Left lung (tissue), 10 donors: ENCODE results near the gene JPH4. TPM values are rescaled to one million over a fixed set of nuclear protein-coding genes. Genes with fewer than 3 reads are reported as not detected.
"Not testable (repeated sequence)": the region's sequence is repeated elsewhere in the genome, so short reads cannot be mapped to it uniquely, and the experiment has no call there.

Experiments
- ATAC-seq: fragments of 200-7000 bp; cut with Tn5 transposase; one replicate; pipeline ENCODE4 v1.9.1; 2020; ENCODE audit warnings: moderate library complexity
- DNase-seq, 4 donors: peaks; one replicate each; pipeline ENCODE4 v3.0.0-alpha.2; 2013 to 2020
- H3K27ac ChIP-seq, 2 donors: fragments of 200-600 bp; sonication (generic) in 1 of 2; one replicate each; pipeline versions ENCODE4 v1.5.0 to v1.8.0; 2020 to 2021
- H3K27me3 ChIP-seq, 2 donors: fragments of 200-600 bp; sonication (generic) in 1 of 2; one replicate each; pipeline versions ENCODE4 v1.5.0 to v1.8.0; 2020 to 2021
- H3K36me3 ChIP-seq, 2 donors: fragments of 200-600 bp; sonication (generic) in 1 of 2; one replicate each; pipeline versions ENCODE4 v1.5.0 to v1.8.0; 2020 to 2021
- H3K4me1 ChIP-seq, 2 donors: fragments of 200-600 bp; one replicate each; pipeline ENCODE4 v1.8.0; 2021
- H3K4me3 ChIP-seq, 2 donors: fragments of 200-600 bp; sonication (generic) in 1 of 2; one replicate each; pipeline versions ENCODE4 v1.5.0 to v1.8.0; 2020 to 2021; ENCODE audit warnings: mild to moderate bottlenecking in 1 of 2
- H3K9me3 ChIP-seq, 2 donors: fragments of 200-600 bp; sonication (generic) in 1 of 2; one replicate each; pipeline versions ENCODE4 v1.5.0 to v1.8.0; 2020 to 2021
- intact Hi-C, 2 donors: fragments of 100-400 bp; cut with DNase I; formaldehyde crosslinking; loops; one replicate each; pipeline versions ENCODE4 v1.11.2 to v1.14.2; 2022
- polyA plus RNA-seq, 6 donors: library from polyadenylated mRNA; unstranded; fragments of 120-200 nt; gene quantifications; one replicate each; pipeline ENCODE4 v1.2.1, GENCODE V29; 2013; ENCODE audit not compliant: insufficient read length in 6 of 6
- total RNA-seq, 2 donors: library from RNA; stranded (reverse); fragmentation: NEBNext Ultra II Directional; extraction: Animal tissue kit (Norgen Biotek cat#: 25700); gene quantifications; one replicate each; pipeline ENCODE4 v1.2.1, GENCODE V29; 2021
- TF ChIP-seq, protein P1 (sequence below), 2 donors: fragments of 200-600 bp; sonication (generic) in 1 of 2; IDR thresholded peaks; one replicate each; pipeline versions ENCODE4 v1.5.0 to v1.8.0; 2021; ENCODE audit warnings: antibody characterized with exemption in 2 of 2
- donor health status: DM: no; HTN: yes; CAD: no.
- donor health status: DM: no; HTN: no; CAD: no.

JPH4 gene
- total and polyA plus RNA-seq, 8 donors, result 0.84 to 1.3 (median 1.0) TPM

DNA sequence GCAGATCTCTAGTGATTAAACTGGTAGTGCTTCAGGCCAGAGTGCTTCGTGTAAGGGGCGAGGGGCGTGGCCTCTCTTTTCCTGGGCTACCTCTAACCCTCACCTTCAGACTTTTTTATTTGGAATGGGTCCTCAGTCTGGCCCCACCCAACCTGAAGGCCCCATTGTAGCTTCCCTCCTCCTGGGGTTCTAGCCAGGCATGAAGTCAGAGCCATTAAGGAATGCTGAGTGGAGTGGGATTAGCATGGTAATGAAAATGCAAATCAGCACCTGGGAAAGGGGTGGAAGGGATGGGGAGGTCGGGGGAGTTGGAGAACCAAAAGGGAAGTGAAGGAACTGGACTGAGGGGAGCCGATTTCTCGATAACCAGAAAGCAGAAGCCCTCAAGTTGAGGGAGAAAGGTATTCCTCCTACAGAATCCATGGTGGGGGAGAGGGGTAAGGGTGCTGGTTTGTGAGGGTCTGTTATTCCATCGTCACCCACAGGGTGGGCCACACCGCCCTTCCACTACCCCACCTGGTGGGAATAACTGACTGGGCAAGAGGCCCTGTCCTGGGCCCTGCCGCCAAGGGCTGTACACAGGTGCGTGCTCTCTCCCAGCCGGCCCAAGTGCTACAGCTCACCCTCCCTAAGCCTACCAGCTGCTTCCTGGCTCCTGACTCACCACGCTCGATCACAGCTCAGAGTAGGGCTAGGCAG lies 41.1 kb downstream of the JPH4 start:
- no peak overlapping the region for H3K27ac ChIP-seq
- DNase-seq (peak in 1 of 4 donors; percentile 65), ATAC-seq (no peak)
- no peaks in the 10 kb centered on the region for H3K9me3 ChIP-seq
- H3K27me3 ChIP-seq, result no peaks in the 10 kb centered on the region
- H3K4me3 ChIP-seq, result no peak overlapping the region
- no peaks in the 10 kb centered on the region for H3K4me1 ChIP-seq
- intact Hi-C loops, result loop anchor here in 1 of 2 donors (10.0 kb wide), 1 partner anchor 53 kb away; no protein-coding TSS in a partner anchor
- TF ChIP-seq, protein P1, sequence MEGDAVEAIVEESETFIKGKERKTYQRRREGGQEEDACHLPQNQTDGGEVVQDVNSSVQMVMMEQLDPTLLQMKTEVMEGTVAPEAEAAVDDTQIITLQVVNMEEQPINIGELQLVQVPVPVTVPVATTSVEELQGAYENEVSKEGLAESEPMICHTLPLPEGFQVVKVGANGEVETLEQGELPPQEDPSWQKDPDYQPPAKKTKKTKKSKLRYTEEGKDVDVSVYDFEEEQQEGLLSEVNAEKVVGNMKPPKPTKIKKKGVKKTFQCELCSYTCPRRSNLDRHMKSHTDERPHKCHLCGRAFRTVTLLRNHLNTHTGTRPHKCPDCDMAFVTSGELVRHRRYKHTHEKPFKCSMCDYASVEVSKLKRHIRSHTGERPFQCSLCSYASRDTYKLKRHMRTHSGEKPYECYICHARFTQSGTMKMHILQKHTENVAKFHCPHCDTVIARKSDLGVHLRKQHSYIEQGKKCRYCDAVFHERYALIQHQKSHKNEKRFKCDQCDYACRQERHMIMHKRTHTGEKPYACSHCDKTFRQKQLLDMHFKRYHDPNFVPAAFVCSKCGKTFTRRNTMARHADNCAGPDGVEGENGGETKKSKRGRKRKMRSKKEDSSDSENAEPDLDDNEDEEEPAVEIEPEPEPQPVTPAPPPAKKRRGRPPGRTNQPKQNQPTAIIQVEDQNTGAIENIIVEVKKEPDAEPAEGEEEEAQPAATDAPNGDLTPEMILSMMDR (IDR thresholded peaks at IDR 0.05), result no peak
- H3K36me3 ChIP-seq, result no peaks in the 10 kb centered on the region

DNA sequence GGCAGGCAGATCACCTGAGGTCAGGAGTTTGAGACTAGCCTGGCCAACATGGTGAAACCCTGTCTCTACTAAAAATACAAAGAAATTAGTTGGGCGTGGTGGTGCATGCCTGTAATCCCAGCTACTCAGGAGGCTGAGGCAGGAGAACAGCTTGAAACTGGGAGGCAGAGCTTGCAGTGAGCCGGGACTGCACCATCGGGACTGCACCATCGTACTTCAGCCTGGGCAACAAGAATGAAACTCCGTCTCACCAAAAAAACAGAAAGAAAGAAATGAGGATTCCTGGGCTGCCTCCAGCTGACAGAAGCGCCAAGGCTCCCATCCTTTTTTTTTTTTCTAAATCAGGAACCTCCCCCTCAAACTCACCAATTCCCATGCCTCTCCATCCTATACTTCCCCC lies 41.7 kb downstream of the JPH4 start:
- not testable (repeated sequence) for ATAC-seq, H3K27me3 ChIP-seq, H3K27ac ChIP-seq, H3K36me3 ChIP-seq, H3K9me3 ChIP-seq, DNase-seq, H3K4me3 ChIP-seq, H3K4me1 ChIP-seq
- intact Hi-C loops, result loop anchor here in 1 of 2 donors (10.0 kb wide), 1 partner anchor 52 kb away; no protein-coding TSS in a partner anchor

DNA sequence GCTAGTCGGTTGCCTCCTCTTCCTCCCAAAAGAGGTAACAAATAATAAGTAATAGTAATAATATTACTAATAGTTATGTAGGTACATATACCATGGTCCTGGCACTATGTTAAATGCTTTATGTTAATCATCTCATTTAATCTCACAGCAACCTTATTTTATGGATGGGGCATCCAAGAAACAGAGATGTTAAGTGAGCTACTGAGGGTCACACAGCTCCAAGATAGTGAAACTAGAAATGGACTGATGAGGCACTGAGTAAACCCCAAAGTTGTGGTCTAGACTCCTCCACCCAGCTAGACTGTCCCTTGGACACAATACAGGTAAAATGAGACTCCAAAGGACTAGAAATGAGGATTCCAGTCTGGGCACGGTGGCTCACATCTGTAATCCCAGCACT lies 42.1 kb downstream of the JPH4 start:
- H3K4me1 ChIP-seq, result no peaks in the 10 kb centered on the region
- intact Hi-C loops, result loop anchor here in 1 of 2 donors (10.0 kb wide), 1 partner anchor 52 kb away; no protein-coding TSS in a partner anchor
- ATAC-seq, result no peak
- H3K36me3 ChIP-seq, result no peaks in the 10 kb centered on the region
- no peak for DNase-seq
- TF ChIP-seq, protein P1 (IDR thresholded peaks at IDR 0.05), result no peak
- H3K27me3 ChIP-seq, result no peaks in the 10 kb centered on the region
- H3K9me3 ChIP-seq, result no peaks in the 10 kb centered on the region
- H3K4me3 ChIP-seq, result no peak overlapping the region
- no peak overlapping the region for H3K27ac ChIP-seq

DNA sequence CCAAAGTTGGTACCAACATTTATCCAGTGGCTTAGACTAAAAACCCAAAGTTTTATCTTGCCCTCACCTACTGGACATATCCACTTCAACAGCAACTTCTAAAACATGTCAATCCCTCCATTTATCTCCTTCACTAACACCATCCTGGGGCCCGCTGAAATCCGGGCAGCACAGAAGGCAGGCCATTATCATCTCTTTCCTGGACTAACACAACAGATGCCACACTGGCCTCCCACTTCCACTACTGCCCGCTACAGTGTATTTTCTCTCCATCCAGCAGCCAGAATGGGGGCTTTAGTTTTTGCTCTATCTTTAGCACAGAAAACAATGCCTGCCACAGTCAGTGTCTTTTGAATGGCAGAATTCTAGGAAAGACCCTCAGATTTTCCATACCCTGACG lies 42.6 kb downstream of the JPH4 start:
- DNase-seq (no peak), ATAC-seq (no peak)
- Histone ChIP-seq H3K36me3 (no peaks in the 10 kb centered on the region), H3K4me3 (no peak overlapping the region), H3K27me3 (no peaks in the 10 kb centered on the region), H3K4me1 (no peaks in the 10 kb centered on the region), H3K9me3 (no peaks in the 10 kb centered on the region), H3K27ac (no peak overlapping the region)
- TF ChIP-seq, protein P1 (IDR thresholded peaks at IDR 0.05), result no peak
- intact Hi-C loops, result loop anchor here in 1 of 2 donors (10.0 kb wide), 1 partner anchor 51 kb away; no protein-coding TSS in a partner anchor

DNA sequence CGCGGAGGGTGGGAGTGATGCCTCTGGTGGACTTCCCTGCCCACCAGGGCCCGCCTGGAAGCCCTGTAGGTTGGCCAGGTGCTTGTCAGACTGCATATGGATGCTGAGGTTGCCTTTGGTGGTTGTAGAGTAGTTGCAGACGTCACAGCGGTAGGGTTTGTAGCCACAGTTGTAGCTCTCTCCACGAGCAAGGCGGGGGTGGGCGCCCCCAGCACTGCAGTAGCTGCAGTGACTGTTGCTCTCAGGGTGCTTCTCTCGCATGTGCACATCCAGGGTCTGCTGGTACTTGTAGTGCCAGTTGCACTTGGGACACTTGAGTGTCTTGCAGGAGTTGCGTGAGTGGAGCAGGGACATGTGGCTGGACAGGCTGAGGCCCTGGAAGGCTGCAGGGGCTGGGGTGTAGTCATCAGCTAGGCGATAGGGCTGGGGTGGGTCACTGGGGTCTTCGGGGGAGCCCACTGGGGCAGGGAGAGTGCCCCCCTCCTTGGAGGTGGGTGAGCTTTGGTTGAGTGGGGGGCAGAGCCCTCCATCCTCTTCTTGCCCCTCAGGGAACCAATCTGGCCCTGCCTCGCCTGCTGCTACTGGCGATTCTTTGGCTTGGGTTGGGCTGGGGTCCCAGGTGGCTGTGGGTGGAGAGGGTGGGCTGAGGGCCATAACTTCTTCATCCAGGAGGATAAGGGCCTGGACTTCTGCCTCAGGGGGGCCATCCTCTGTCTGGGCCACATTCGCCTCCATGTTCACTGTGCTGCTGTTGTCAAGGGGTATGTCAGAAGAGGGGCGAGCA lies 44.7 kb downstream of the JPH4 start:
- ATAC-seq (no peak), DNase-seq (no peak)
- H3K9me3 ChIP-seq, result no peaks in the 10 kb centered on the region
- no peaks in the 10 kb centered on the region for H3K27me3 ChIP-seq
- no peaks in the 10 kb centered on the region for H3K4me1 ChIP-seq
- no peaks in the 10 kb centered on the region for H3K36me3 ChIP-seq
- intact Hi-C loops, result loop anchor here in 1 of 2 donors (10.0 kb wide), 1 partner anchor 49 kb away; no protein-coding TSS in a partner anchor
- H3K27ac ChIP-seq, result no peak overlapping the region
- TF ChIP-seq, protein P1 (IDR thresholded peaks at IDR 0.05), result no peak
- no peak overlapping the region for H3K4me3 ChIP-seq
